MM.1S (cell line): ENCODE measurements around the gene MDH1.
"Not testable (repeated sequence)": the region's sequence is repeated elsewhere in the genome, so short reads cannot be mapped to it uniquely, and the experiment has no call there.

Experiments
- CTCF ChIP-seq: fragments of 300-600 bp; sonication (generic); IDR thresholded peaks from 2 replicates; pipeline ENCODE4 v1.5.1; 2016; ENCODE audit warnings: antibody characterized with exemption, low read length, mixed read lengths
- EZH2phosphoT487 ChIP-seq: fragments of 300-600 bp; sonication (generic); IDR thresholded peaks from 2 replicates; pipeline ENCODE4 v1.6.1; 2018; ENCODE audit warnings: antibody characterized with exemption, low read length

- TF ChIP-seq CTCF, EZH2phosphoT487: not testable (repeated sequence)
Observed at GRCh38 chr2:63623763-63624162, 35.0 kb downstream of the MDH1 start.
